ENCODE data around the gene NFIC. TPM values are rescaled to one million over a fixed set of nuclear protein-coding genes. Genes with fewer than 3 reads are reported as not detected.
A peak's percentile ranks its signal among the peaks of the same experiment; 100 is the strongest.
"Not testable (repeated sequence)": the region's sequence is repeated elsewhere in the genome, so short reads cannot be mapped to it uniquely, and the experiment has no call there.

The NFIC gene
- polyA plus RNA-seq, 2 donors = 15.4 to 48.1 TPM

- no peak overlapping the region for H3K4me3 ChIP-seq (ENCODE audit: low read depth in 1 of 2, low read length in 2 of 2)
- WGBS, 2 donors = 50 to 54% methylated on average over 32 to 33 of the region's 33 CpGs
These were observed 77.7 kb downstream of the NFIC start for GRCh38 chr19:3443840-3444694.

GRCh38 chr19:3444695-3445234 lies 78.4 kb downstream of the NFIC start:
- H3K4me3 ChIP-seq (ENCODE audit: low read depth in 1 of 2, low read length in 2 of 2) = no peak overlapping the region
- H3K4me1 ChIP-seq (ENCODE audit: control insufficient read depth in 2 of 2, insufficient read depth in 2 of 2, low read length in 1 of 2) = peaks cover 0 to 5% of the 10 kb centered on the region in 2 donors
- H3K27me3 ChIP-seq (ENCODE audit: control insufficient read depth in 1 of 2, insufficient read depth in 2 of 2, low read length in 2 of 2) = no peaks in the 10 kb centered on the region
- H3K27ac ChIP-seq (ENCODE audit: low read depth in 2 of 2, low read length in 1 of 2) = no peak overlapping the region
- WGBS, 2 donors = 71 to 74% methylated on average over 24 of the region's 24 CpGs
- H3K9me3 ChIP-seq (ENCODE audit: control insufficient read depth in 2 of 2, insufficient read depth in 1 of 2, low read depth in 1 of 2, low read length in 1 of 2) = no peaks in the 10 kb centered on the region
- peaks cover 6 to 48% of the 10 kb centered on the region in 2 donors for H3K36me3 ChIP-seq (ENCODE audit: control insufficient read depth in 2 of 2, insufficient read depth in 2 of 2, low read length in 1 of 2)

More at GRCh38 chr19:3443840-3444694, 77.7 kb downstream of the NFIC start:
- Histone ChIP-seq H3K36me3 (ENCODE audit: control insufficient read depth in 2 of 2, insufficient read depth in 2 of 2, low read length in 1 of 2) (peaks cover 6 to 46% of the 10 kb centered on the region in 2 donors), H3K4me1 (ENCODE audit: control insufficient read depth in 2 of 2, insufficient read depth in 2 of 2, low read length in 1 of 2) (peaks cover 0 to 5% of the 10 kb centered on the region in 2 donors), H3K27me3 (ENCODE audit: control insufficient read depth in 1 of 2, insufficient read depth in 2 of 2, low read length in 2 of 2) (no peaks in the 10 kb centered on the region), H3K27ac (ENCODE audit: low read depth in 2 of 2, low read length in 1 of 2) (peak overlapping the region; percentile 15 to 23), H3K9me3 (ENCODE audit: control insufficient read depth in 2 of 2, insufficient read depth in 1 of 2, low read depth in 1 of 2, low read length in 1 of 2) (no peaks in the 10 kb centered on the region)

GRCh38 chr19:3446657-3447056 lies 80.3 kb downstream of the NFIC start:
- WGBS, 2 donors = 94 to 99% methylated on average over 4 of the region's 4 CpGs
- H3K4me1 ChIP-seq (ENCODE audit: control insufficient read depth in 2 of 2, insufficient read depth in 2 of 2, low read length in 1 of 2); H3K9me3 ChIP-seq (ENCODE audit: control insufficient read depth in 2 of 2, insufficient read depth in 1 of 2, low read depth in 1 of 2, low read length in 1 of 2); H3K27ac ChIP-seq (ENCODE audit: low read depth in 2 of 2, low read length in 1 of 2); H3K4me3 ChIP-seq (ENCODE audit: low read depth in 1 of 2, low read length in 2 of 2); H3K27me3 ChIP-seq (ENCODE audit: control insufficient read depth in 1 of 2, insufficient read depth in 2 of 2, low read length in 2 of 2): not testable (repeated sequence)
- H3K36me3 ChIP-seq (ENCODE audit: control insufficient read depth in 2 of 2, insufficient read depth in 2 of 2, low read length in 1 of 2) = peaks cover 6 to 45% of the 10 kb centered on the region in 2 donors

- WGBS, 2 donors = 92 to 93% methylated on average over 26 to 28 of the region's 28 CpGs
- Histone ChIP-seq H3K27ac (ENCODE audit: low read depth in 2 of 2, low read length in 1 of 2) (peak overlapping the region in 1 of 2 donors; percentile 14), H3K4me3 (ENCODE audit: low read depth in 1 of 2, low read length in 2 of 2) (no peak overlapping the region), H3K27me3 (ENCODE audit: control insufficient read depth in 1 of 2, insufficient read depth in 2 of 2, low read length in 2 of 2) (no peaks in the 10 kb centered on the region), H3K36me3 (ENCODE audit: control insufficient read depth in 2 of 2, insufficient read depth in 2 of 2, low read length in 1 of 2) (peaks cover 12 to 52% of the 10 kb centered on the region in 2 donors), H3K9me3 (ENCODE audit: control insufficient read depth in 2 of 2, insufficient read depth in 1 of 2, low read depth in 1 of 2, low read length in 1 of 2) (no peaks in the 10 kb centered on the region), H3K4me1 (ENCODE audit: control insufficient read depth in 2 of 2, insufficient read depth in 2 of 2, low read length in 1 of 2) (peaks cover 0 to 2% of the 10 kb centered on the region in 2 donors)
These were observed 82.4 kb downstream of the NFIC start for GRCh38 chr19:3448616-3449334.

- WGBS, 2 donors = 30 to 42% methylated on average over 12 of the region's 12 CpGs
- H3K27ac ChIP-seq (ENCODE audit: low read depth in 2 of 2, low read length in 1 of 2) = peak overlapping the region; percentile 45 to 69
- H3K4me3 ChIP-seq (ENCODE audit: low read depth in 1 of 2, low read length in 2 of 2) = no peak overlapping the region
- H3K27me3 ChIP-seq (ENCODE audit: control insufficient read depth in 1 of 2, insufficient read depth in 2 of 2, low read length in 2 of 2) = no peaks in the 10 kb centered on the region
- peaks cover 5 to 54% of the 10 kb centered on the region in 2 donors for H3K36me3 ChIP-seq (ENCODE audit: control insufficient read depth in 2 of 2, insufficient read depth in 2 of 2, low read length in 1 of 2)
- no peaks in the 10 kb centered on the region for H3K4me1 ChIP-seq (ENCODE audit: control insufficient read depth in 2 of 2, insufficient read depth in 2 of 2, low read length in 1 of 2)
- H3K9me3 ChIP-seq (ENCODE audit: control insufficient read depth in 2 of 2, insufficient read depth in 1 of 2, low read depth in 1 of 2, low read length in 1 of 2) = no peaks in the 10 kb centered on the region
These were observed 84.5 kb downstream of the NFIC start for GRCh38 chr19:3450796-3451411.

- H3K4me3 ChIP-seq (ENCODE audit: low read depth in 1 of 2, low read length in 2 of 2) = no peak overlapping the region
- WGBS, 2 donors = 73 to 75% methylated on average over 10 of the region's 10 CpGs
- H3K27me3 ChIP-seq (ENCODE audit: control insufficient read depth in 1 of 2, insufficient read depth in 2 of 2, low read length in 2 of 2) = no peaks in the 10 kb centered on the region
- peak overlapping the region; percentile 43 to 45 for H3K27ac ChIP-seq (ENCODE audit: low read depth in 2 of 2, low read length in 1 of 2)
- H3K4me1 ChIP-seq (ENCODE audit: control insufficient read depth in 2 of 2, insufficient read depth in 2 of 2, low read length in 1 of 2) = no peaks in the 10 kb centered on the region
- peaks cover 5 to 53% of the 10 kb centered on the region in 2 donors for H3K36me3 ChIP-seq (ENCODE audit: control insufficient read depth in 2 of 2, insufficient read depth in 2 of 2, low read length in 1 of 2)
- H3K9me3 ChIP-seq (ENCODE audit: control insufficient read depth in 2 of 2, insufficient read depth in 1 of 2, low read depth in 1 of 2, low read length in 1 of 2) = no peaks in the 10 kb centered on the region
These were observed 85.1 kb downstream of the NFIC start for GRCh38 chr19:3451451-3451866.

- H3K27ac ChIP-seq (ENCODE audit: low read depth in 2 of 2, low read length in 1 of 2) = no peak overlapping the region
- H3K4me3 ChIP-seq (ENCODE audit: low read depth in 1 of 2, low read length in 2 of 2) = no peak overlapping the region
- H3K27me3 ChIP-seq (ENCODE audit: control insufficient read depth in 1 of 2, insufficient read depth in 2 of 2, low read length in 2 of 2) = no peaks in the 10 kb centered on the region
- 92 to 93% methylated on average over 38 of the region's 38 CpGs for WGBS, 2 donors
- no peaks in the 10 kb centered on the region for H3K9me3 ChIP-seq (ENCODE audit: control insufficient read depth in 2 of 2, insufficient read depth in 1 of 2, low read depth in 1 of 2, low read length in 1 of 2)
- no peaks in the 10 kb centered on the region for H3K4me1 ChIP-seq (ENCODE audit: control insufficient read depth in 2 of 2, insufficient read depth in 2 of 2, low read length in 1 of 2)
- peaks cover 5 to 61% of the 10 kb centered on the region in 2 donors for H3K36me3 ChIP-seq (ENCODE audit: control insufficient read depth in 2 of 2, insufficient read depth in 2 of 2, low read length in 1 of 2)
These were observed 86.0 kb downstream of the NFIC start for GRCh38 chr19:3452171-3452941.

GRCh38 chr19:3452942-3453214 lies 86.5 kb downstream of the NFIC start:
- H3K4me1 ChIP-seq (ENCODE audit: control insufficient read depth in 2 of 2, insufficient read depth in 2 of 2, low read length in 1 of 2); H3K27me3 ChIP-seq (ENCODE audit: control insufficient read depth in 1 of 2, insufficient read depth in 2 of 2, low read length in 2 of 2); H3K9me3 ChIP-seq (ENCODE audit: control insufficient read depth in 2 of 2, insufficient read depth in 1 of 2, low read depth in 1 of 2, low read length in 1 of 2); H3K4me3 ChIP-seq (ENCODE audit: low read depth in 1 of 2, low read length in 2 of 2); H3K27ac ChIP-seq (ENCODE audit: low read depth in 2 of 2, low read length in 1 of 2): not testable (repeated sequence)
- peaks cover 5 to 60% of the 10 kb centered on the region in 2 donors for H3K36me3 ChIP-seq (ENCODE audit: control insufficient read depth in 2 of 2, insufficient read depth in 2 of 2, low read length in 1 of 2)
- WGBS, 2 donors = 96 to 98% methylated on average over 10 of the region's 10 CpGs

- no peaks in the 10 kb centered on the region for H3K27me3 ChIP-seq (ENCODE audit: control insufficient read depth in 1 of 2, insufficient read depth in 2 of 2, low read length in 2 of 2)
- no peak overlapping the region for H3K27ac ChIP-seq (ENCODE audit: low read depth in 2 of 2, low read length in 1 of 2)
- no peaks in the 10 kb centered on the region for H3K4me1 ChIP-seq (ENCODE audit: control insufficient read depth in 2 of 2, insufficient read depth in 2 of 2, low read length in 1 of 2)
- H3K4me3 ChIP-seq (ENCODE audit: low read depth in 1 of 2, low read length in 2 of 2) = no peak overlapping the region
- peaks cover 5 to 56% of the 10 kb centered on the region in 2 donors for H3K36me3 ChIP-seq (ENCODE audit: control insufficient read depth in 2 of 2, insufficient read depth in 2 of 2, low read length in 1 of 2)
- no peaks in the 10 kb centered on the region for H3K9me3 ChIP-seq (ENCODE audit: control insufficient read depth in 2 of 2, insufficient read depth in 1 of 2, low read depth in 1 of 2, low read length in 1 of 2)
- WGBS, 2 donors = 83 to 85% methylated on average over 25 of the region's 25 CpGs
These were observed 87.5 kb downstream of the NFIC start for GRCh38 chr19:3453840-3454239.
